HepG2 (cell line): Measurements from ENCODE around the gene BAIAP2L1. TPM values are rescaled to one million over a fixed set of nuclear protein-coding genes. Genes with fewer than 3 reads are reported as not detected.

ENCODE experiments used
- KAT2B ChIP-seq: fragments of 150-350 bp; IDR thresholded peaks from 2 replicates; pipeline ENCODE4 v1.6.1; 2014; ENCODE audit warnings: low read depth, low read length, borderline replicate concordance
- KAT7 ChIP-seq: IDR thresholded peaks from 2 replicates; pipeline ENCODE4 v1.6.1; 2018; ENCODE audit warnings: borderline replicate concordance, missing compliant biosample characterization
- RFXAP ChIP-seq: sonication (generic); formaldehyde crosslinking; IDR thresholded peaks from 2 replicates; pipeline ENCODE4 v1.4.0; 2020; ENCODE audit warnings: missing genetic modification reagents, borderline replicate concordance
- TARDBP ChIP-seq: sonication (generic); formaldehyde crosslinking; IDR thresholded peaks from 2 replicates; pipeline ENCODE4 v1.8.0; 2022; ENCODE audit warnings: mild to moderate bottlenecking, missing genetic modification reagents
- ZNF20 ChIP-seq: sonication (generic); formaldehyde crosslinking; IDR thresholded peaks from 2 replicates; pipeline ENCODE4 v1.4.0; 2020; ENCODE audit warnings: mild to moderate bottlenecking, moderate library complexity, missing genetic modification reagents
- ZNF496 ChIP-seq: sonication (generic); formaldehyde crosslinking; IDR thresholded peaks from 2 replicates; pipeline ENCODE4 v1.8.1; 2023; ENCODE audit warnings: mild to moderate bottlenecking, moderate library complexity, missing genetic modification reagents; ENCODE audit not compliant: insufficient replicate concordance
- ZNF563 ChIP-seq: sonication (generic); formaldehyde crosslinking; IDR thresholded peaks from 2 replicates; pipeline ENCODE4 v1.8.0; 2022; ENCODE audit warnings: mild to moderate bottlenecking, moderate library complexity, missing genetic modification reagents
- ZNF598 ChIP-seq: sonication (generic); formaldehyde crosslinking; IDR thresholded peaks from 2 replicates; pipeline ENCODE4 v1.5.1; 2020; ENCODE audit warnings: mild to moderate bottlenecking, missing genetic modification reagents, borderline replicate concordance
- ZSCAN20 ChIP-seq: sonication (generic); formaldehyde crosslinking; IDR thresholded peaks from 2 replicates; pipeline ENCODE4 v1.4.0; 2020; ENCODE audit warnings: missing genetic modification reagents, mild to moderate bottlenecking, borderline replicate concordance
- polyA plus RNA-seq, 8 experiments: library from polyadenylated mRNA; depleted of rRNA in 3 of 8; stranded (reverse) in 7 of 8; unstranded in 1 of 8; fragments of >200 nt; fragmentation: Illumina TruSeq in 4 of 8; extraction: Trizol in 4 of 8; gene quantifications; 2 replicates each; pipeline versions ENCODE4 v1.2.1 to v1.2.3, GENCODE V29; 2011 to 2016; ENCODE audit warnings: low read depth in 4 of 8, missing spikeins in 1 of 8, mixed read lengths in 1 of 8; ENCODE audit not compliant: insufficient read depth in 1 of 8
- total RNA-seq, 5 experiments: library from RNA; depleted of rRNA; stranded (reverse); fragments of >200 nt; fragmentation: Illumina TruSeq; extraction: Trizol; gene quantifications; 2 replicates each; pipeline ENCODE4 v1.2.3, GENCODE V29; 2016; ENCODE audit warnings: low read depth in 1 of 5
- TF ChIP-seq, protein P1 (sequence below): sonication (generic); formaldehyde crosslinking; IDR thresholded peaks from 2 replicates; pipeline ENCODE4 v1.4.0; 2020; ENCODE audit warnings: missing genetic modification reagents, mild to moderate bottlenecking, borderline replicate concordance
- TF ChIP-seq, protein P2 (sequence below): sonication (generic); formaldehyde crosslinking; IDR thresholded peaks from 2 replicates; pipeline ENCODE4 v1.8.0; 2022; ENCODE audit warnings: mild to moderate bottlenecking, missing genetic modification reagents, moderate library complexity
- TF ChIP-seq, protein P3 (sequence below): sonication (generic); formaldehyde crosslinking; IDR thresholded peaks from 2 replicates; pipeline ENCODE4 v1.4.0; 2020; ENCODE audit warnings: missing genetic modification reagents
- TF ChIP-seq, protein P4 (sequence below): IDR thresholded peaks from 2 replicates; pipeline ENCODE4 v1.6.1; 2016; ENCODE audit warnings: missing biosample characterization, missing genetic modification reagents, low read depth
- TF ChIP-seq, protein P5 (sequence below): sonication (generic); formaldehyde crosslinking; IDR thresholded peaks from 2 replicates; pipeline ENCODE4 v1.5.0; 2020; ENCODE audit warnings: mild to moderate bottlenecking, missing genetic modification reagents, moderate library complexity
- TF ChIP-seq, protein P6 (sequence below): sonication (generic); formaldehyde crosslinking; conservative IDR thresholded peaks from 2 replicates; pipeline ENCODE4 v1.4.0; 2020; ENCODE audit warnings: missing genetic modification reagents

The BAIAP2L1 gene
- total and polyA plus RNA-seq, 2 of the 13 experiments (the other 11 are each of a cell fraction or from before 2014, with no cell fraction given), result 13.0 to 21.5 TPM

DNA sequence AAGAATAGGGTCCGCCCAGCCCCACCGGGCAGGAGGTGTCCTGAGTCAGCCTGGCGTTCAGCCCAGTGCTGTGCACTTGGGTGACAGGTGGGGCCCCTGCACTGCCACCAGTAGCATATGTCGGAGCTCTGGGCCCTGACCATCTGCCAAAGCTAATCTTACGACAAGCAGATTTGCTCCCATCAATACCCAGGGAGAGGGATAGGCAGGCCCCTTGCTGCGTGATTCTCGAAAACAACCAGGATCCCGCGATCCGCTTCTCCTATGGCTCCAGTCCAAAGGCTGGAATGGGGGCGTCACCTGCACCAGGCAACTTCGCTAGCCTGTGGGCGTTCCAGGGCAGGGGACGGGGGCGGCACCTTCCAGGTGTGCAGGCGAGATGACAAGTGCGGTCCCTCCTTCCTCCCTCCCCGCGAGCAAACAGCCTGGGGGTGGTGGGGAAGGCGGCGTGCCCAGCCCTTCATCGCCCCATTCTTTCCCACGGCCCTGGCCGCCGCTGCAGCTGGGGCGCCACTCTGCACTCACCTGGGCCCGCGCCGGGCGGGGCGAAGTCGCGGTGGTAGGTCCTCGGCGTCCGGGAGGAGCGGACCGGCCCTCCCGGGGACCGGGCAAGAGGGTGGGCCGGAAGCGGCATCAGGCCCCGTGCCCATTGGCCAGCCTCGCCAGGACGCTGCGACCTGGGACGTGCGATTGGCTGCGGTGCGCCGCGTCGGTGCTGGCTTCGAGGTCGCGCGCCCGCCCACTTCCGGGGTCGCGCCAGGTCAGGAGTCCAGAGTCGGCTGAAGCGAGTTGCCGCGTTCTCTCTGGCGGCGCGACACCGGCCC is 149.1 kb downstream of the BAIAP2L1 start, which contains the start of gene TECPR1 (continued):
- TF ChIP-seq, protein P1, sequence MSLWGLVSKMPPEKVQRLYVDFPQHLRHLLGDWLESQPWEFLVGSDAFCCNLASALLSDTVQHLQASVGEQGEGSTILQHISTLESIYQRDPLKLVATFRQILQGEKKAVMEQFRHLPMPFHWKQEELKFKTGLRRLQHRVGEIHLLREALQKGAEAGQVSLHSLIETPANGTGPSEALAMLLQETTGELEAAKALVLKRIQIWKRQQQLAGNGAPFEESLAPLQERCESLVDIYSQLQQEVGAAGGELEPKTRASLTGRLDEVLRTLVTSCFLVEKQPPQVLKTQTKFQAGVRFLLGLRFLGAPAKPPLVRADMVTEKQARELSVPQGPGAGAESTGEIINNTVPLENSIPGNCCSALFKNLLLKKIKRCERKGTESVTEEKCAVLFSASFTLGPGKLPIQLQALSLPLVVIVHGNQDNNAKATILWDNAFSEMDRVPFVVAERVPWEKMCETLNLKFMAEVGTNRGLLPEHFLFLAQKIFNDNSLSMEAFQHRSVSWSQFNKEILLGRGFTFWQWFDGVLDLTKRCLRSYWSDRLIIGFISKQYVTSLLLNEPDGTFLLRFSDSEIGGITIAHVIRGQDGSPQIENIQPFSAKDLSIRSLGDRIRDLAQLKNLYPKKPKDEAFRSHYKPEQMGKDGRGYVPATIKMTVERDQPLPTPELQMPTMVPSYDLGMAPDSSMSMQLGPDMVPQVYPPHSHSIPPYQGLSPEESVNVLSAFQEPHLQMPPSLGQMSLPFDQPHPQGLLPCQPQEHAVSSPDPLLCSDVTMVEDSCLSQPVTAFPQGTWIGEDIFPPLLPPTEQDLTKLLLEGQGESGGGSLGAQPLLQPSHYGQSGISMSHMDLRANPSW (CRISPR knock-in tag), result 0 out of 2 replicates have a peak, but pooled peaks have one; percentile 38
- TF ChIP-seq KAT2B (no peak), ZSCAN20 (peak; percentile 72; the same call in 1 of the 2 replicates), KAT7 (CRISPR knock-in tag) (peak; percentile 86), ZNF598 (peak; percentile 41; the same call in 1 of the 2 replicates), ZNF496 (CRISPR knock-in tag) (no peak), TARDBP (CRISPR knock-in tag) (no peak), ZNF20 (CRISPR knock-in tag) (no peak), ZNF563 (peak; percentile 83; the same call in 1 of the 2 replicates), RFXAP (peak; percentile 89)
- TF ChIP-seq, protein P2, sequence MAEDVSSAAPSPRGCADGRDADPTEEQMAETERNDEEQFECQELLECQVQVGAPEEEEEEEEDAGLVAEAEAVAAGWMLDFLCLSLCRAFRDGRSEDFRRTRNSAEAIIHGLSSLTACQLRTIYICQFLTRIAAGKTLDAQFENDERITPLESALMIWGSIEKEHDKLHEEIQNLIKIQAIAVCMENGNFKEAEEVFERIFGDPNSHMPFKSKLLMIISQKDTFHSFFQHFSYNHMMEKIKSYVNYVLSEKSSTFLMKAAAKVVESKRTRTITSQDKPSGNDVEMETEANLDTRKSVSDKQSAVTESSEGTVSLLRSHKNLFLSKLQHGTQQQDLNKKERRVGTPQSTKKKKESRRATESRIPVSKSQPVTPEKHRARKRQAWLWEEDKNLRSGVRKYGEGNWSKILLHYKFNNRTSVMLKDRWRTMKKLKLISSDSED (CRISPR knock-in tag), result no peak
- TF ChIP-seq, protein P3, sequence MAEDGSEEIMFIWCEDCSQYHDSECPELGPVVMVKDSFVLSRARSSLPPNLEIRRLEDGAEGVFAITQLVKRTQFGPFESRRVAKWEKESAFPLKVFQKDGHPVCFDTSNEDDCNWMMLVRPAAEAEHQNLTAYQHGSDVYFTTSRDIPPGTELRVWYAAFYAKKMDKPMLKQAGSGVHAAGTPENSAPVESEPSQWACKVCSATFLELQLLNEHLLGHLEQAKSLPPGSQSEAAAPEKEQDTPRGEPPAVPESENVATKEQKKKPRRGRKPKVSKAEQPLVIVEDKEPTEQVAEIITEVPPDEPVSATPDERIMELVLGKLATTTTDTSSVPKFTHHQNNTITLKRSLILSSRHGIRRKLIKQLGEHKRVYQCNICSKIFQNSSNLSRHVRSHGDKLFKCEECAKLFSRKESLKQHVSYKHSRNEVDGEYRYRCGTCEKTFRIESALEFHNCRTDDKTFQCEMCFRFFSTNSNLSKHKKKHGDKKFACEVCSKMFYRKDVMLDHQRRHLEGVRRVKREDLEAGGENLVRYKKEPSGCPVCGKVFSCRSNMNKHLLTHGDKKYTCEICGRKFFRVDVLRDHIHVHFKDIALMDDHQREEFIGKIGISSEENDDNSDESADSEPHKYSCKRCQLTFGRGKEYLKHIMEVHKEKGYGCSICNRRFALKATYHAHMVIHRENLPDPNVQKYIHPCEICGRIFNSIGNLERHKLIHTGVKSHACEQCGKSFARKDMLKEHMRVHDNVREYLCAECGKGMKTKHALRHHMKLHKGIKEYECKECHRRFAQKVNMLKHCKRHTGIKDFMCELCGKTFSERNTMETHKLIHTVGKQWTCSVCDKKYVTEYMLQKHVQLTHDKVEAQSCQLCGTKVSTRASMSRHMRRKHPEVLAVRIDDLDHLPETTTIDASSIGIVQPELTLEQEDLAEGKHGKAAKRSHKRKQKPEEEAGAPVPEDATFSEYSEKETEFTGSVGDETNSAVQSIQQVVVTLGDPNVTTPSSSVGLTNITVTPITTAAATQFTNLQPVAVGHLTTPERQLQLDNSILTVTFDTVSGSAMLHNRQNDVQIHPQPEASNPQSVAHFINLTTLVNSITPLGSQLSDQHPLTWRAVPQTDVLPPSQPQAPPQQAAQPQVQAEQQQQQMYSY (CRISPR knock-in tag), result peak; percentile 65
- TF ChIP-seq, protein P4, sequence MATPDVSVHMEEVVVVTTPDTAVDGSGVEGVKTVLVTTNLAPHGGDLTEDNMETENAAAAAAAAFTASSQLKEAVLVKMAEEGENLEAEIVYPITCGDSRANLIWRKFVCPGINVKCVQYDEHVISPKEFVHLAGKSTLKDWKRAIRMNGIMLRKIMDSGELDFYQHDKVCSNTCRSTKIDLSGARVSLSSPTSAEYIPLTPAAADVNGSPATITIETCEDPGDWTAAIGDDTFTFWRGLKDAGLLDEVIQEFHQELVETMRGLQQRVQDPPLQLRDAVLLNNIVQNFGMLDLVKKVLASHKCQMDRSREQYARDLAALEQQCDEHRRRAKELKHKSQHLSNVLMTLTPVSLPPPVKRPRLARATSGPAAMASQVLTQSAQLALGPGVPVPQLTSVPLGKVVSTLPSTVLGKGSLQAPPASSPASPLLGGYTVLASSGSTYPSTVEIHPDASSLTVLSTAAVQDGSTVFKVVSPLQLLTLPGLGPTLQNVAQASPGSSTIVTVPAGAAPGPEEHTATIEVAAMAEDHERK, result peak; percentile 36; the same call in 1 of the 2 replicates
- TF ChIP-seq, protein P5, sequence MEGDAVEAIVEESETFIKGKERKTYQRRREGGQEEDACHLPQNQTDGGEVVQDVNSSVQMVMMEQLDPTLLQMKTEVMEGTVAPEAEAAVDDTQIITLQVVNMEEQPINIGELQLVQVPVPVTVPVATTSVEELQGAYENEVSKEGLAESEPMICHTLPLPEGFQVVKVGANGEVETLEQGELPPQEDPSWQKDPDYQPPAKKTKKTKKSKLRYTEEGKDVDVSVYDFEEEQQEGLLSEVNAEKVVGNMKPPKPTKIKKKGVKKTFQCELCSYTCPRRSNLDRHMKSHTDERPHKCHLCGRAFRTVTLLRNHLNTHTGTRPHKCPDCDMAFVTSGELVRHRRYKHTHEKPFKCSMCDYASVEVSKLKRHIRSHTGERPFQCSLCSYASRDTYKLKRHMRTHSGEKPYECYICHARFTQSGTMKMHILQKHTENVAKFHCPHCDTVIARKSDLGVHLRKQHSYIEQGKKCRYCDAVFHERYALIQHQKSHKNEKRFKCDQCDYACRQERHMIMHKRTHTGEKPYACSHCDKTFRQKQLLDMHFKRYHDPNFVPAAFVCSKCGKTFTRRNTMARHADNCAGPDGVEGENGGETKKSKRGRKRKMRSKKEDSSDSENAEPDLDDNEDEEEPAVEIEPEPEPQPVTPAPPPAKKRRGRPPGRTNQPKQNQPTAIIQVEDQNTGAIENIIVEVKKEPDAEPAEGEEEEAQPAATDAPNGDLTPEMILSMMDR (CRISPR knock-in tag), result no peak; the same call in 1 of the 2 replicates
- TF ChIP-seq, protein P6, sequence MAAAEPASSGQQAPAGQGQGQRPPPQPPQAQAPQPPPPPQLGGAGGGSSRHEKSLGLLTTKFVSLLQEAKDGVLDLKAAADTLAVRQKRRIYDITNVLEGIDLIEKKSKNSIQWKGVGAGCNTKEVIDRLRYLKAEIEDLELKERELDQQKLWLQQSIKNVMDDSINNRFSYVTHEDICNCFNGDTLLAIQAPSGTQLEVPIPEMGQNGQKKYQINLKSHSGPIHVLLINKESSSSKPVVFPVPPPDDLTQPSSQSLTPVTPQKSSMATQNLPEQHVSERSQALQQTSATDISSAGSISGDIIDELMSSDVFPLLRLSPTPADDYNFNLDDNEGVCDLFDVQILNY, result 0 out of 2 replicates have a peak, but pooled peaks have one; percentile 44
